ENCODE data around the gene TMED3. TPM values are rescaled to one million over a fixed set of nuclear protein-coding genes. Genes with fewer than 3 reads are reported as not detected.

The TMED3 gene
- total RNA-seq, 1 experiment from 2014 or later: 53.6 TPM

DNA sequence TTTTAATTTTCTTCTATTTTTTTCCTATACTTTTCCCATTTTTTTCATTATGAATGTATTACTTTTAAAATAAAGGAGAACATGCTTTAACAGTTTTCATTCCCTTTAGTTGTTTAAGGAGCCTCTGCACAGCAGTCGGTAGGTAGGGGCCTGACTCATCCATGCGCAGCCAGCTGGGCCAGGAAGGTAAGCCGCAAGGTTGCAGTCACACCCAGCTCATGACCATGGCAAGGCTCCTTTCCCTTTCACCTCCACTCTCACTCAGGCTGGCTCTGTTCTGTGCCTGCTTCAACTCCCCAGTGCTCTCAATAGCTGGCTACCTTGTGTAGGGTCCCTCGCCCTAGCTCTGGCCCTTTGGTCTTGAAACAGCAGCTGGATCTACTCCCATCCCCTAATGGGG is 45.7 kb upstream of the TMED3 start:
- H3K9me2 ChIP-seq (ENCODE audit: insufficient read depth): no peaks in the 10 kb centered on the region
- peaks cover 0 to 9% of the 10 kb centered on the region in 2 experiments; a peak in 2 of 4 replicates for H3K4me1 ChIP-seq (ENCODE audit: control insufficient read depth in 1 of 2, insufficient read depth in 2 of 2, low read length in 2 of 2)
- H3K9me3 ChIP-seq (ENCODE audit: control insufficient read depth in 1 of 2, insufficient read depth in 1 of 2, low read depth in 1 of 2, low read length in 2 of 2): no peaks in the 10 kb centered on the region
- H3K4me2 ChIP-seq (ENCODE audit: low read length): peak overlapping the region; percentile 19; the same call in 1 of the 2 replicates
- H3K9ac ChIP-seq (ENCODE audit: low read length): no peak overlapping the region
- ChIA-PET POLR2A (no interaction called here), RAD21 (ENCODE audit: low non-redundant PET in 1 of 2, low total read pairs in 2 of 2, uncharacterized antibody in 2 of 2, unreplicated experiment in 2 of 2) (no interaction called here), CTCF (no interaction called here)
- H4K20me1 ChIP-seq (ENCODE audit: insufficient read depth): no peaks in the 10 kb centered on the region
- H2AFZ ChIP-seq (ENCODE audit: low read depth, low read length, poor library complexity, severe bottlenecking): no peak overlapping the region
- no peaks in the 10 kb centered on the region for H3K27me3 ChIP-seq (ENCODE audit: insufficient read depth, low read length)
- H3K27ac ChIP-seq (ENCODE audit: low read depth, low read length): no peak overlapping the region
- intact Hi-C loops (cut with micrococcal nuclease): no loop called here
- DNase-seq (ENCODE audit: low read depth, low spot score): peak; percentile 3
- no peak overlapping the region for H3K4me3 ChIP-seq (replicated peaks in 1 of 2; ENCODE audit: low read depth in 1 of 2, low read length in 2 of 2)
- TF ChIP-seq SP1 (IDR thresholded peaks at IDR 0.05; ENCODE audit: low read depth): no peak
- no peak for TF ChIP-seq EZH2phosphoT487 (IDR thresholded peaks at IDR 0.05; ENCODE audit: borderline replicate concordance)
- TF ChIP-seq EGR1 (IDR thresholded peaks at IDR 0.05; ENCODE audit: low read depth): no peak
- TF ChIP-seq YY1 (IDR thresholded peaks at IDR 0.05; ENCODE audit: extremely low read depth, insufficient replicate concordance, low read depth, low read length): no peak
- no TSS peak for BruUV-seq (replicated peaks)
- no peaks in the 10 kb centered on the region for H3K36me3 ChIP-seq (ENCODE audit: control insufficient read depth in 1 of 2, insufficient read depth in 2 of 2, low read length in 2 of 2)
- H3K79me2 ChIP-seq (ENCODE audit: insufficient read depth, low read length): no peaks in the 10 kb centered on the region
- ATAC-seq: peak; percentile 76

GRCh38 chr15:79265987-79266579 is 44.8 kb upstream of the TMED3 start:
- ChIA-PET RAD21 (ENCODE audit: low non-redundant PET in 1 of 2, low total read pairs in 2 of 2, uncharacterized antibody in 2 of 2, unreplicated experiment in 2 of 2) (no interaction called here), POLR2A (no interaction called here), CTCF (no interaction called here)
- intact Hi-C loops (cut with micrococcal nuclease): no loop called here
- H3K79me2 ChIP-seq (ENCODE audit: insufficient read depth, low read length): no peaks in the 10 kb centered on the region
- H3K9me2 ChIP-seq (ENCODE audit: insufficient read depth): no peaks in the 10 kb centered on the region
- DNase-seq (ENCODE audit: low read depth, low spot score) (no peak), ATAC-seq (no peak)
- no peak overlapping the region for H3K9ac ChIP-seq (ENCODE audit: low read length)
- no peaks in the 10 kb centered on the region for H3K36me3 ChIP-seq (ENCODE audit: control insufficient read depth in 1 of 2, insufficient read depth in 2 of 2, low read length in 2 of 2)
- no peaks in the 10 kb centered on the region for H3K27me3 ChIP-seq (ENCODE audit: insufficient read depth, low read length)
- no peak overlapping the region for H3K27ac ChIP-seq (ENCODE audit: low read depth, low read length)
- H3K4me2 ChIP-seq (ENCODE audit: low read length): no peak overlapping the region
- H3K9me3 ChIP-seq (ENCODE audit: control insufficient read depth in 1 of 2, insufficient read depth in 1 of 2, low read depth in 1 of 2, low read length in 2 of 2): no peaks in the 10 kb centered on the region
- no peak overlapping the region for H3K4me3 ChIP-seq (replicated peaks in 1 of 2; ENCODE audit: low read depth in 1 of 2, low read length in 2 of 2)
- BruUV-seq (replicated peaks): no TSS peak
- no peak overlapping the region for H2AFZ ChIP-seq (ENCODE audit: low read depth, low read length, poor library complexity, severe bottlenecking)
- H3K4me1 ChIP-seq (ENCODE audit: control insufficient read depth in 1 of 2, insufficient read depth in 2 of 2, low read length in 2 of 2): peaks cover 0 to 9% of the 10 kb centered on the region in 2 experiments; a peak in 2 of 4 replicates
- H4K20me1 ChIP-seq (ENCODE audit: insufficient read depth): no peaks in the 10 kb centered on the region
- no peak for TF ChIP-seq CTCF (IDR thresholded peaks at IDR 0.05 in 2 of 3, conservative IDR thresholded peaks at IDR 0.05 in 1 of 3; ENCODE audit: borderline replicate concordance in 1 of 3, insufficient read depth in 1 of 3, low read depth in 2 of 3, low read length in 2 of 3)
- no peak for TF ChIP-seq JUND (IDR thresholded peaks at IDR 0.05)
- no peak for TF ChIP-seq EZH2phosphoT487 (IDR thresholded peaks at IDR 0.05; ENCODE audit: borderline replicate concordance)
- no peak for TF ChIP-seq CEBPB (IDR thresholded peaks at IDR 0.05; ENCODE audit: low read depth)
- no peak for TF ChIP-seq MAX (IDR thresholded peaks at IDR 0.05)
- TF ChIP-seq POLR2AphosphoS5 (IDR thresholded peaks at IDR 0.05; ENCODE audit: low read depth, low read length): no peak
- no peak for TF ChIP-seq CBX3 (IDR thresholded peaks at IDR 0.05; ENCODE audit: low read depth)
- no peak for TF ChIP-seq ZNF274 (IDR thresholded peaks at IDR 0.05; ENCODE audit: low read depth, low read length)
- no peak for TF ChIP-seq ZBTB33 (IDR thresholded peaks at IDR 0.05; ENCODE audit: extremely low read depth, insufficient replicate concordance, low read length)
- TF ChIP-seq SRF (IDR thresholded peaks at IDR 0.05; ENCODE audit: low read depth): no peak
